Spleen (tissue), 7 donors: ENCODE measurements around the gene TEX26.

Experiments used
- CTCF ChIP-seq, 11 experiments: fragments of 200-600 bp in 7 of 11; fragments of 450-650 bp in 4 of 11; sonication (generic) in 4 of 11; IDR thresholded peaks in 8 of 11; conservative IDR thresholded peaks in 3 of 11; 1 replicate in 7 of 11; 2 replicates in 4 of 11; pipeline versions ENCODE4 v1.4.0 to v1.8.0; 2016 to 2021; ENCODE audit warnings: antibody characterized with exemption in 11 of 11, inconsistent platforms in 4 of 11, mild to moderate bottlenecking in 1 of 11
- POLR2A ChIP-seq, 3 donors: fragments of 450-650 bp; IDR thresholded peaks; one replicate each; pipeline ENCODE4 v1.5.1; 2017; ENCODE audit warnings: antibody characterized with exemption in 3 of 3, mild to moderate bottlenecking in 1 of 3
- donor health status: DM: no; HTN: no; CAD: no; lungs with moderate emphysema.
- donor health status: DM: no; HTN: no; CAD: no.
- donor health status: DM: no; HTN: no; CAD: no.

- TF ChIP-seq CTCF (IDR thresholded peaks at IDR 0.05 in 8 of 11, conservative IDR thresholded peaks at IDR 0.05 in 3 of 11) (no peak), POLR2A (IDR thresholded peaks at IDR 0.05) (no peak)
Measured at GRCh38 chr13:31018511-31018910, 86.1 kb downstream of the TEX26 start.
